Cortex of kidney (tissue), 1 donor: ENCODE data around the gene KIR3DL1.
"Not testable (repeated sequence)": the region's sequence is repeated elsewhere in the genome, so short reads cannot be mapped to it uniquely, and the experiment has no call there.

ENCODE experiments used
- DNase-seq: peaks from one replicate; lab custom pipeline; 2025; lab: John Stamatoyannopoulos, UW

Gene KIR3DL1

DNA sequence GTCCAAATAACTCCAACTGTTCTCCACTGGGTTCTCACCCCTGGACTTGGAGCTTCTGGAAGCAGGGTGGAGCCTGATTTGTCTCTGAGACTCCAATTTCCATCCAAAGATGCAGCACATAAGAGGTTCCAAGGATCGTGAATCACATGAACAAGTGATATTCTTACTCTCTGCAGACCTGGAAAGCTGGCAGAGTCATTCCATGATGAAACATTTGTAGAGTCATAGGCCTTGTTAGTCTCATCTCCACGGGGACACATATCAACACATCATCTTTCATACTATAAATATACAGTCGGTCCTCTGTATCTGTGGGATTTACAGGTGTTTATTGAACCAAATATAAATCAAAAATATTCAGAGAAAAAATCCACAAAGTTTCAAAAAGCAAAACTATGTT lies 1.7 kb upstream of the KIR3DL1 start:
- not testable (repeated sequence) for DNase-seq

DNA sequence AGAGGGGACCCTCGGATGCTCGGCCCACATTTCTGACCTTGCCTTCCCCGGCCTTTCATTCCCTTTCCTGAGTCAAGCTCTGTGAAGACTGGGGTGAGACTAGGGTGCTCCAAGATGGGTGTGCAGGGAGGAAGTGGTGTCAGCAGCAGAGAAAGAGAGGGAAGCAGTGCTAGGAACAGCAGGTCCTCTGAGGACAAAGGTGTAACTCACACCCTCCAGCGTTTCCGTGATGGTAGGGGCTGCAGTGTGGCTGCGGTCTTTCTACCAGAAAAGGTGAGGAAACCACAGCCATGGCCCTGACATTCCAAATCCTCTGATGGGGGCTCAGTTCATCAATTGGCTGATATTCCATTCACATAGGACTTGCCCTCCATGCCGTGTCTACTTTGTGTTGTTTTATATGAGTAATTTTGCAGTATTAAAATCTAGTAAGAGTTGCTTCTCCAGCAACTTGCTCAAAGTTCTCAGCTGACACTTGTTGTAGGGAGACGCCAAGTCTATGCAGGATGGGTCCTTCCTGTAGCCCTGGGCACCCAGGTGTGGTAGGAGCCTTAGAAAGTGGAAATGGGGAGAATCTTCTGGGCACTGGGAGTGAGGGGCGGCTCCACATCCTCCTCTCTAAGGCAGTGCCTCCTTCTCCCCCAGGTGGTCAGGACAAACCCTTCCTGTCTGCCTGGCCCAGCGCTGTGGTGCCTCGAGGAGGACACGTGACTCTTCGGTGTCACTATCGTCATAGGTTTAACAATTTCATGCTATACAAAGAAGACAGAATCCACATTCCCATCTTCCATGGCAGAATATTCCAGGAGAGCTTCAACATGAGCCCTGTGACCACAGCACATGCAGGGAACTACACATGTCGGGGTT lies 1.6 kb downstream of the KIR3DL1 start:
- no peak for DNase-seq

DNA sequence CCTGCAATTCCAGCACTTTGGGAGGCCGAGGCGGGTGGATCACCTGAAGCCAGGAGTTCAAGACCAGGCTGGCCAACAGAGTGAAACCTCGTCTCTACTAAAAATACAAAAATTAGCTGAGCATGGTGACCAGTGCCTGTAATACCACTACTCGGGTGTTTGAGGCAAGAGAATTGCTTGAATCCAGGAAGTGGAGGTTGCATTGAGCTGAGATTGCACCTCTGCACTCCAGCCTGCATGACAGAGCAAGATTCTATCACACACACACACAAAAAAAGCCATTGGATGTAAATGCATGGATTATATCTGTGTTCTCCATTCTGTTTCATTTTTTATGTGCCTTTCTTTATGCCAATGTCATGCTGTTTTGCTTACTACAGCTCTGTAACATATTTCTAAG lies 8.1 kb downstream of the KIR3DL1 start:
- DNase-seq, result not testable (repeated sequence)

DNA sequence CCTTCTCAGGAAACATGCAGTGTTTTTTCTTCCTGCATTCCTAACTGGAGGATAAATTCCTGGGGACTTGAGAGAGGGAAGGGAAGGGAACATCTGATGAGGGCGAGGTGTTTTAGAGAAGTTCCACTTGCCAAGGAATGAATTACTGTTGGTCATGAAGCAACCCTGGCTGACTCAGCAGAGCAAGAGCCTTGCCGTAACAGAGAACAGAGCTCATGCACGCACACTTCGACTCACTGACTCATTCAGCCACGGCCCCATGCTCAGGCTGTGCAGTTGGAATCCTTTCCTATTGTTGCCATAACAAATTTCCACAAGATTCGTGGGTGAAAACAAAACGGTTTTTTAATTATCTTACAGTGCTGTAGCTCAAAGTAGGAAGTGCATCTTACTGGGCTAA lies 9.1 kb downstream of the KIR3DL1 start:
- DNase-seq, result not testable (repeated sequence)

DNA sequence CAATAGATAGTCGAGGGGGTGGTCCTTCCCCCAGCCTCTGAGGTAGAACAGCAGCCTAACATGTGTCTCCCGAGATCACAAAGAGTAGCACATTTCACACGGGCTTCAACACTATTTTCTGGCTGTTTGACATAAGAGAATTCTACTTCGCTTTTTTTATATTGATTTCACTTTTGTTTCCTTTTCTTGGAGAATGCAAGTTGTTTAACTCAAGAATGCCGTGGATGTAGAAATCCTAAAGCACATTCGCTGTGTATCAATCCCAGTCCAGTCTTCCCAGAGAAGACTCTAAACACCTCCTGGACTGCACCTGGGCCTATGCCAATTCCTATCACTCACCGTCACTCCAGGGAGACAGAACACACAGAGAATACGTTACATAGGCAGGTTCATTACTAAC lies 11.8 kb downstream of the KIR3DL1 start:
- DNase-seq, result not testable (repeated sequence)

DNA sequence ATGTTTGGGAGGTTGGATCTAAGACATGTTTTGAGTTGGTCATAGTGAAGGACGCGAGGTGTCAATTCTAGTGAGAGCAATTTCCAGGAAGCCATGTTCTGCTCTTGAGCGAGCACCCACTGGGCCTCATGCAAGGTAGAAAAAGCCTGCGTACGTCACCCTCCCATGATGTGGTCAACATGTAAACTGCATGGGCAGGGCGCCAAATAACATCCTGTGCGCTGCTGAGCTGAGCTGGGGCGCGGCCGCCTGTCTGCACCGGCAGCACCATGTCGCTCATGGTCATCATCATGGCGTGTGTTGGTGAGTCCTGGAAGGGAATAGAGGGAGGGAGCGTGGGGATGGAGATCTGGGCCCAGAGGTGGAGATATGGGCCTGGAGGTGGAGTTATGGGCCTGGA lies 16.2 kb downstream of the KIR3DL1 start, which contains the start of gene KIR2DS4:
TSS of gene KIR2DS4 (plus strand) at position 181 of the 400 bp plus-strand sequence.
- not testable (repeated sequence) for DNase-seq

DNA sequence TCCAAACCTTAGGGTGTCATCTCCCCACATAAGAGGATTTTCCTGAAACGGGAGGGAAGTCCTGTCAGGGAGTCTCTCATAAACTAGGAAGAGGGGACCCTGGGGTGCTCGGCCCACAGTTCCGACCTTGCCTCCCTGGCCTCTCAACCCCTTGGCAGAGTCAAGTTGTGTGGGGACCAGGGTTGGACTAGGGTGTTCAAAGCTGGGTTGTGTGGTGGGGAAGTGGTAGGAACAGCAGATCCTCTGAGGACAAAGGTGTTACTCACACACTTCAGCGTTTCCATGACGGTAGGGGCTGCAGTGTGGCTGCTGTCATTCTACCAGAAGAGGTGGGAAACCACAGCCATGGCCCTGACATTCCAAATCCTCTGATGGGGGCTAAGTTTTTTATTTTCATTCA lies 18.9 kb downstream of the KIR3DL1 start:
- not testable (repeated sequence) for DNase-seq

DNA sequence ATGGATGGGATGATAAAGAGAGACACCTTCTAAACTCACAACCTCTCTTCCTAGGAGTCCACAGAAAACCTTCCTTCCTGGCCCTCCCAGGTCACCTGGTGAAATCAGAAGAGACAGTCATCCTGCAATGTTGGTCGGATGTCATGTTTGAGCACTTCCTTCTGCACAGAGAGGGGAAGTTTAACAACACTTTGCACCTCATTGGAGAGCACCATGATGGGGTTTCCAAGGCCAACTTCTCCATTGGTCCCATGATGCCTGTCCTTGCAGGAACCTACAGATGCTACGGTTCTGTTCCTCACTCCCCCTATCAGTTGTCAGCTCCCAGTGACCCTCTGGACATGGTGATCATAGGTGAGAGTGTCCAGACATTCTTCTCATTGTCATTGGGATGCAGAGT lies 21.3 kb downstream of the KIR3DL1 start:
- not testable (repeated sequence) for DNase-seq

DNA sequence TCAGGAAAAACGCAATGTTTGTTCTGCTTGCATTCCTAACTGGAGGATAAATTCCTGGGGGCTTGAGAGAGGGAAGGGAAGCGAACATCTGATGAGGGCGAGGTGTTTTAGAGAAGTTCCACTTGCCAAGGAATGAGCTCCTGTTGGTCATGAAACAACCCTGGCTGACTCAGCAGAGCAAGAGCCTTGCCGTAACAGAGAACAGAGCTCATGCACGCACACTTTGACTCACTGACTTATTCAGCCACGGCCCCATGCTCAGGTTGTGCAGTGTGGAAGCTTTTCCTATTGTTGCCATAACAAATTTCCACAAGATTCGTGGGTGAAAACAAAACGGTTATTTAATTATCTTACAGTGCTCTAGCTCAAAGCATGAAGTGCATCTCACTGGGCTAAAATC lies 26.9 kb downstream of the KIR3DL1 start:
- DNase-seq, result not testable (repeated sequence)

DNA sequence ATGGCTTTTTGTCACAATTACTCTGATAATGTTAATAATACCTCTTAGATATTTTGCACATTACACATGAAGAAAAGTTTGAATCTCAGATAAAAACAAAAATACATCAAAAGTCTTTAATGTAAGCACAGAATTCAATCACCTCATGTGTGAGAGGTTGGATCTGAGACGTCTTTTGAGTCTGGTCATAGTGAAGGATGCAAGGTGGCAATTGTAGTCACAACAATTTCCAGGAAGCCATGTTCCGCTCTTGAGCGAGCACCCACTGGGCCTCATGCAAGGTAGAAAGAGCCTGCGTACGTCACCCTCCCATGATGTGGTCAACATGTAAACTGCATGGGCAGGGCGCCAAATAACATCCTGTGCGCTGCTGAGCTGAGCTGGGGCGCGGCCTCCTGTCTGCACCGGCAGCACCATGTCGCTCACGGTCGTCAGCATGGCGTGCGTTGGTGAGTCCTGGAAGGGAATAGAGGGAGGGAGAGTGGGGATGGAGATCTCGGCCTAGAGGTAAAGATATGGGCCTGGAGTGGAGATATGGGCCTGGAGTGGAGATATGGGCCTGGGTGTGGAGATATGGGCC lies 33.9 kb downstream of the KIR3DL1 start, which contains the start of gene KIR3DL2:
TSS of gene KIR3DL2 (plus strand) at position 383 of the 580 bp plus-strand sequence. CDS start at position 416, 33 bp downstream.
- DNase-seq, result not testable (repeated sequence)

DNA sequence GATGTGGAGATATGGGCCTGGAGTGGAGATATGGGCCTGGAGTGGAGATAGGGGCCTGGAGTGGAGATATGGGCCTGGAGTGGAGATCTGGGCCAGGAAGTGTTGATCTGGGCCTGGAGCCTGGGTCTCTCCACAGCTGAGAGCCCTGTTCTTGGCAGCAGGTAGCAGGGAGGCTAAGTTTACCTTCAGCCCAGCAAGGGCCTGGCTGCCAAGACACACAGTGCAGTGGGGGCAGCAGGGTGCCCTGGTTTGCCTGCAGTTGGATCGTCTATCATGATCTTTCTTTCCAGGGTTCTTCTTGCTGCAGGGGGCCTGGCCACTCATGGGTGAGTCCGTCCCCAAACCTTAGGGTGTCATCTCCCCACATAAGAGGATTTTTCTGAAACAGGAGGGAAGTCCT lies 34.7 kb downstream of the KIR3DL1 start:
- no peak for DNase-seq

DNA sequence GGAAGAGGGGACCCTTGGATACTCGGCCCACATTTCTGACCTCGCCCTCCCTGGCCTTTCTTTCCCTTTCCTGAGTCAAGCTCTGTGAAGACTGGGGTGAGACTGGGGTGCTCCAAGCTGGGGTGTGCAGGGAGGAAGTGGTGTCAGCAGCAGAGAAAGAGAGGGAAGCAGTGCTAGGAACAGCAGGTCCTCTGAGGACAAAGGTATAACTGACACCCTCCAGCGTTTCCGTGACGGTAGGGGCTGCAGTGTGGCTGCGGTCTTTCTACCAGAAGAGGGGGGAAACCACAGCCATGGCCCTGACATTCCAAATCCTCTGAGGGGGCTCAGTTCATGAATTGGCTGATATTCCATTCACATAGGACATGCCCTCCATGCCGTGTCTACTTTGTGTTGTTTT lies 35.1 kb downstream of the KIR3DL1 start:
- no peak for DNase-seq

DNA sequence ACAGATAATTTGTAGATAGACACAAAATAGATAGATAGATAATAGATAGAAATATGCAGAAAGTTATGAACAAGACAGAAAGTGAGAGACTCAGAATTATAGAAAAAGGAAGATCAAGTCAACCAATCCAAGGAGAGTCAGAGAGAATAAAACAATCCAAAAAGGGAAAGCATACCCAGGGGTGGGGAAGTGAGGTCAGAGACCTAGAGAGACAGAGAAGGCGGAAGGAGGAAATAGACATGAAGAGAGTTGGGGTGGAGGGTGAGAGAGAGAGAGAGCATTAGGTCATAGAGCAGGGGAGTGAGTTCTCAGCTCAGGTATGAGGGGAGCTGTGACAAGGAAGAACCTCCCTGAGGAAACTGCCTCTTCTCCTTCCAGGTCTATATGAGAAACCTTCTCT lies 39.0 kb downstream of the KIR3DL1 start:
- DNase-seq, result not testable (repeated sequence)

DNA sequence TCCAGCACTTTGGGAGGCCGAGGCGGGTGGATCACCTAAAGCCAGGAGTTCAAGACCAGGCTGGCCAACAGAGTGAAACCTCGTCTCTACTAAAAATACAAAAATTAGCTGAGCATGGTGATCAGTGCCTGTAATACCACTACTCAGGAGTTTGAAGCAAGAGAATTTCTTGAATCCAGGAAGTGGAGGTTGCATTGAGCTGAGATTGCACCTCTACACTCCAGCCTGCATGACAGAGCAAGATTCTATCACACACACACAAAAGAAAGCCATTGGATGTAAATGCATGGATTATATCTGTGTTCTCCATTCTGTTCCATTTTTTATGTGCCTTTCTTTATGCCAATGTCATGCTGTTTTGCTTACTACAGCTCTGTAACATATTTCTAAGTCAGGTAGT lies 42.2 kb downstream of the KIR3DL1 start:
- DNase-seq, result not testable (repeated sequence)

DNA sequence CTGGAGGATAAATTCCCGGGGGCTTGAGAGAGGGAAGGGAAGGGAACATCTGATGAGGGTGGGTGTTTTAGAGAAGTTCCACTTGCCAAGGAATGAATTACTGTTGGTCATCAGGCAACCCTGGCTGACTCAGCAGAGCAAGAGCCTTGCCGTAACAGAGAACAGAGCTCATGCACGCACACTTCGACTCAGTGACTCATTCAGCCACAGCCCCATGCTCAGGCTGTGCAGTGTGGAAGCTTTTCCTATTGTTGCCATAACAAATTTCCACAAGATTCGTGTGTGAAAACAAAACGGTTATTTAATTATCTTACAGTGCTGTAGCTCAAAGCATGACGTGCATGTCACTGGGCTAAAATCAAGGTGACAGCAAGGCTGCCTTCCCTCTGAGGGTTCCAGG lies 43.2 kb downstream of the KIR3DL1 start:
- not testable (repeated sequence) for DNase-seq

DNA sequence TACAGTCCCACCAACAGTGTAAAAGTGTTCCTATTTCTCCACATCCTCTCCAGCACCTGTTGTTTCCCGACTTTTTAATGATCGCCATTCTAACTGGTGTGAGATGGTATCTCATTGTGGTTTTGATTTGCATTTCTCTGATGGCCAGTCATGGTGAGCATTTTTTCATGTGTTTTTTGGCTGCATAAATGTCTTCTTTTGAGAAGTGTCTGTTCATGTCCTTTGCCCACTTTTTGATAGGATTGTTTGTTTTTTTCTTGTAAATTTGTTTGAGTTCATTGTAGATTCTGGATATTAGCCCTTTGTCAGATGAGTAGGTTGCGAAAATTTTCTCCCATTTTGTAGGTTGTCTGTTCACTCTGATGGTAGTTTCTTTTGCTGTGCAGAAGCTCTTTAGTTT lies 47.2 kb downstream of the KIR3DL1 start:
- DNase-seq, result not testable (repeated sequence)

DNA sequence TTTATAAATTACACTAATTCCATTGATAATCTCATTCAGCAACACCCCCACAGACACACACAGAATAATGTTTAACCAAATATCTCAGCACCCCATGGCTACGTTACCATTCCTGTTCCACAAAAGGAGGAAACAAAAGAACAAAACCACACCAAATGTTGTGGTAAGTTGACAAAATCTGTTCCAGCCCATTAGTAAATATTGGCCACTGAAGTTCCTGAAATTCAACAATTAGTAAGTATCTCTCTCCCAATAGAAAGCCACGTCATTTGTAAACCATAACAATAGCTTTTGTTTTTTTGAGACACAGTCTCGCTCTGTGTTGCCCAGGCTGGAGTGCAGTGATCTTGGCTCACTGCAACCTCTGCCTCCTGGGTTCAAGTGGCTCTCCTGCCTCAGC lies 55.4 kb downstream of the KIR3DL1 start:
- no peak for DNase-seq

DNA sequence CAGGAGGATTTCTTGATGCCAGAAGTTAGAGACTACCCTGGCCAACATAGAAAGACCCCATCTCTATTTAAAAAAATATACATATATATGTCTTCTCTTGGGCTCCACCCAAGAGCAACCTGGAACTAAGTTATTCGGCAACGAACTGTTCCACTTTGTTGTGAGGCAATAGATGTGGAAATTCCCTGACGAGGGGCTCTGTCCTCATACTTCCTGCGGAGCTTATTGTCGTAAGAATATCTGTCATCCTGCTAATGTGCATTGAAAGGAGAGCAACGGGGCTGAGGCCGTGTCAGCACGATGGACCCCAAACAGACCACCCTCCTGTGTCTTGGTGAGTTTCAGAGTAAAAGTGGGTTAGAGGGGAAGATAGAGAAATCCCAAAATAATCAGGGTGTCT lies 57.7 kb downstream of the KIR3DL1 start, which contains the start of gene FCAR:
TSS of gene FCAR (plus strand) at position 246 of the 400 bp plus-strand sequence. CDS start at position 301, 55 bp downstream.
- DNase-seq, result no peak

DNA sequence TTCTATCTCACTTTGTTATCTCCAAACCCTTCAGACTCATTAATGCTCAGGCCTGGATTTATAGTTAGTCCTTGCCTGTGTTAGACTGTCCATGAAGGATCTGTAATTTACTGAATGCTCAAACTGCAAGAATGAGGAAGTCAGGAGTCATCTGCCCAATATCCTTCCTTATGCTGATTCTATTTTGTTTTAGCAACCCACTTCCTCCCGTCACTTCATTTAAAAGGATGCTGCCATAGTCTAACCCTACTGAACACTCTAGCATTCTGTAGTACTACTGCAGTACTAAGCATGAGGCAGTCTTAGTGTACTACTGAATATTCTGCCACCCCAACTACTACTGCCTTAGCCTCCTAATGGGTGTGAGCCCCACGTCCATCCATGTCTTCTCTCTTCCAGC lies 59.2 kb downstream of the KIR3DL1 start:
- DNase-seq, result no peak

DNA sequence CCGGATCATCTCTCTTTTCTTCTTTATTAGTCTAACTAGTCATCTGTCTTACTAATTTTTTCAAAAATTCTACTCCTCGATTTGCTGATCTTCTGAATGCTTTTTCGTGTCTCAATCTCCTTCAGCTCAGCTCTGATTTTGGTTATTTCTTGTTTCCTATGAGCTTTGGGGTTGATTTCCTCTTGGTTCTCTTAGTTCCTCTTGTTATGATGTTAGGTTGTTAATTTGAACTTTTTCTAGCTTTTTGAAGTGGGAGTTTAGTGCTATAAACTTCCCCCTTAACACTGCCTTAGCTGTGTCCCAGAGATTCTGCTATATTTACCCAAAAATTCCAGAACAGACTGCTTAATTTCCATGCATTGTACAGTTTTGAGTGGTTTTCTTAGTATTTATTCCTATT lies 61.2 kb downstream of the KIR3DL1 start:
- no peak for DNase-seq
